Hepatocyte (in vitro differentiated cells): ENCODE data around the gene UHRF1.

Source experiments
- EZH2 ChIP-seq: fragments of 200-600 bp; sonication (generic); IDR thresholded peaks from 2 replicates; pipeline ENCODE4 v1.6.1; 2016; ENCODE audit warnings: antibody characterized with exemption, mild to moderate bottlenecking, borderline replicate concordance
- TF ChIP-seq, protein P1 (sequence below): fragments of 200-600 bp; sonication (generic); IDR thresholded peaks from 2 replicates; pipeline ENCODE4 v1.5.1; 2016; ENCODE audit warnings: antibody characterized with exemption, mild to moderate bottlenecking; ENCODE audit not compliant: poor library complexity

DNA sequence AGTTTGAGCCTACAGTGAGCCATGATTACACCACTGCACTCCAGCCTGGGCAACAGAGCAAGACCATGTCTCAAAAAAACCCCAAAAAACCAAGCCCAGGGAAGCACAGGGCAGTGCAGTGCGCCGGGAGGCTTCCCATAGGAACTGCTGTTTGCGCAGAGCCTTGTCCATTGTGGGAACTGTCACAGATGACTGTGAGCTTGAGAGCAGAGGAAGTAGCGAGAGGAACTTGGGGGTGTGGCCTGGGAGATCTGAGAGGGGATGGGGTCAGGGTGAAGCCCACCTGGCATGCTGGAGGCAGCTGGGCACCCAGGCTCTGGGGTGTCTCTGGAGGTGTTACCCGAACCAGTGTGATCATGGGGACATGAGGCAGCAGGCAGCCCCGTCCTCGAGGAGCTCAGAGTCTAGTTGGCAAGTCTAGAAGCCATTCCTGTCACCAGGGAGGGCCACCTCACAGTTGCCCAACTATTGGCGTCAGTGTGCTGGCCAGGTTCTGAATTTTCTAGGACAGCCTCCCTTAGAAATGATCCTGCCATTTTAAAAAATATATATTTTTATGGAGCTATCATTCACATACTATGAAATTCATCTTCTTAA, 70.0 kb downstream of the UHRF1 start:
- TF ChIP-seq, protein P1, sequence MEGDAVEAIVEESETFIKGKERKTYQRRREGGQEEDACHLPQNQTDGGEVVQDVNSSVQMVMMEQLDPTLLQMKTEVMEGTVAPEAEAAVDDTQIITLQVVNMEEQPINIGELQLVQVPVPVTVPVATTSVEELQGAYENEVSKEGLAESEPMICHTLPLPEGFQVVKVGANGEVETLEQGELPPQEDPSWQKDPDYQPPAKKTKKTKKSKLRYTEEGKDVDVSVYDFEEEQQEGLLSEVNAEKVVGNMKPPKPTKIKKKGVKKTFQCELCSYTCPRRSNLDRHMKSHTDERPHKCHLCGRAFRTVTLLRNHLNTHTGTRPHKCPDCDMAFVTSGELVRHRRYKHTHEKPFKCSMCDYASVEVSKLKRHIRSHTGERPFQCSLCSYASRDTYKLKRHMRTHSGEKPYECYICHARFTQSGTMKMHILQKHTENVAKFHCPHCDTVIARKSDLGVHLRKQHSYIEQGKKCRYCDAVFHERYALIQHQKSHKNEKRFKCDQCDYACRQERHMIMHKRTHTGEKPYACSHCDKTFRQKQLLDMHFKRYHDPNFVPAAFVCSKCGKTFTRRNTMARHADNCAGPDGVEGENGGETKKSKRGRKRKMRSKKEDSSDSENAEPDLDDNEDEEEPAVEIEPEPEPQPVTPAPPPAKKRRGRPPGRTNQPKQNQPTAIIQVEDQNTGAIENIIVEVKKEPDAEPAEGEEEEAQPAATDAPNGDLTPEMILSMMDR, result no peak
- TF ChIP-seq EZH2, result no peak
